HG03460 (cell line): ENCODE measurements around the gene CYTH4.

Experiments used
- ATAC-seq: cut with Tn5 transposase; IDR thresholded peaks from one replicate; pipeline ENCODE4 v1.9.1; 2021; ENCODE audit not compliant: unreplicated experiment

CYTH4 gene

GRCh38 chr22:37267661-37268413 is 14.5 kb upstream of the CYTH4 start:
- ATAC-seq = no peak

- ATAC-seq = no peak
These were observed 12.2 kb upstream of the CYTH4 start for GRCh38 chr22:37269936-37270678.

- ATAC-seq = no peak
These were observed 11.2 kb upstream of the CYTH4 start for GRCh38 chr22:37270928-37271650.

GRCh38 chr22:37273126-37273845 is 9.0 kb upstream of the CYTH4 start:
- no peak for ATAC-seq

- no peak for ATAC-seq
These were observed 8.5 kb upstream of the CYTH4 start for GRCh38 chr22:37273846-37274225.

- ATAC-seq = no peak
These were observed 7.9 kb upstream of the CYTH4 start for GRCh38 chr22:37274380-37274862.

- no peak for ATAC-seq
These were observed 7.2 kb upstream of the CYTH4 start for GRCh38 chr22:37275134-37275533.

GRCh38 chr22:37275622-37276021 is 6.7 kb upstream of the CYTH4 start:
- ATAC-seq = no peak

GRCh38 chr22:37276776-37277175 is 5.5 kb upstream of the CYTH4 start:
- no peak for ATAC-seq

GRCh38 chr22:37277384-37277783 is 4.9 kb upstream of the CYTH4 start:
- no peak for ATAC-seq

GRCh38 chr22:37278261-37278660 is 4.0 kb upstream of the CYTH4 start:
- ATAC-seq = no peak

GRCh38 chr22:37279331-37280181 is 2.8 kb upstream of the CYTH4 start:
- no peak for ATAC-seq

- no peak for ATAC-seq
These were observed 1.6 kb upstream of the CYTH4 start for GRCh38 chr22:37280718-37281117.

GRCh38 chr22:37281195-37281594 is 1.1 kb upstream of the CYTH4 start:
- no peak for ATAC-seq

- no peak for ATAC-seq
These were observed 493 bp upstream of the CYTH4 start for GRCh38 chr22:37281646-37282384.

GRCh38 chr22:37283393-37283937 is 1.2 kb downstream of the CYTH4 start:
- ATAC-seq = no peak

- no peak for ATAC-seq
These were observed 2.0 kb downstream of the CYTH4 start for GRCh38 chr22:37284126-37284804.

GRCh38 chr22:37284805-37285355 is 2.6 kb downstream of the CYTH4 start:
- ATAC-seq = peak; percentile 42
